HL-60 (cell line): Measurements from ENCODE around the gene L3MBTL4.

Experiments used
- DNase-seq, 2 experiments: peaks; one replicate each; pipeline ENCODE4 v3.0.0-alpha.2; 2010 to 2020; ENCODE audit warnings: low read depth in 1 of 2, low spot score in 1 of 2
- H3K27ac ChIP-seq: fragments of 250-450 bp; sonication (Bioruptor Pico); replicated peaks from 2 replicates; pipeline ENCODE4 v1.5.1; 2020; ENCODE audit warnings: mild to moderate bottlenecking, moderate library complexity
- H3K27me3 ChIP-seq: fragments of 250-450 bp; sonication (Bioruptor Pico); 2 replicates; pipeline ENCODE4 v1.5.1; 2021; ENCODE audit warnings: mild to moderate bottlenecking, moderate library complexity; ENCODE audit not compliant: insufficient read depth, poor library complexity, severe bottlenecking
- H3K4me3 ChIP-seq: replicated peaks from 2 replicates; pipeline ENCODE4 v1.5.1; 2011; ENCODE audit warnings: mild to moderate bottlenecking, control low read depth, low read length; ENCODE audit not compliant: insufficient read depth
- GABPA ChIP-seq: IDR thresholded peaks from 2 replicates; pipeline ENCODE4 v1.6.1; 2012; ENCODE audit warnings: low read depth
- POLR2AphosphoS5 ChIP-seq: IDR thresholded peaks from 2 replicates; pipeline ENCODE4 v1.6.1; 2012; ENCODE audit warnings: low read depth
- SPI1 ChIP-seq: IDR thresholded peaks from 2 replicates; pipeline ENCODE4 v1.6.1; 2012; ENCODE audit warnings: low read depth, mild to moderate bottlenecking, borderline replicate concordance
- TF ChIP-seq, protein P1 (sequence below): IDR thresholded peaks from 2 replicates; pipeline ENCODE4 v1.6.1; 2012; ENCODE audit warnings: low read depth; ENCODE audit not compliant: insufficient replicate concordance
- TF ChIP-seq, protein P2 (sequence below): IDR thresholded peaks from one replicate; pipeline ENCODE4 v1.5.1; 2011; ENCODE audit warnings: low read length, control low read depth, inconsistent platforms; ENCODE audit not compliant: insufficient read depth

L3MBTL4 gene

DNA sequence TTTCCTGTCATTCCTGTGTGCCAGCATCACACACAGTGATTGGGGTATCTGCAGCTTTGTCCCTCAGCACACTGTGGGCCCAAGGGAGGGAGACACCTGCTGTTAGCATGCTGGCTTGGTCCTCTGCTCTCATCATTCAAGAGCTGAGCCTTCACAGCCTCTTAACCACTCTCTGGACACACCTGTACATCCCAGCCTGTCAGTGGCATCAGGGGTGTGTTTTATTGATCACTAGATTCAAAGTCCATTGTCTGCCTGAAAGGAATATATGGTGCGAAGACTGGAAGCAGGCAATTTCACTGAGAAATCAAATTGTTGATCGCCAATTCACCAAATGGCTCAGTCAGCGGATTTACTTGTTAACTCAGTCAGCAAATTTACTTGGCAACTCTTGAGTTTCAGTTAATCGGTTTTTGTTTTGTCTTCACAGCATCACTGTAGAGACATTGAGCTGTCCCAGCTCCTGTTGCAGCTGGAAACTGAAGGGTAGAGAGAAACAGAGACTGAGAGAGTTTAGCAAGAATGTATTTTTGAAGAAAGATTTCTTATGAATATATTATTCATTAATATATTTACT is 463.1 kb downstream of the L3MBTL4 start:
- no peak for DNase-seq
- no peak overlapping the region for H3K4me3 ChIP-seq
- TF ChIP-seq, protein P1, sequence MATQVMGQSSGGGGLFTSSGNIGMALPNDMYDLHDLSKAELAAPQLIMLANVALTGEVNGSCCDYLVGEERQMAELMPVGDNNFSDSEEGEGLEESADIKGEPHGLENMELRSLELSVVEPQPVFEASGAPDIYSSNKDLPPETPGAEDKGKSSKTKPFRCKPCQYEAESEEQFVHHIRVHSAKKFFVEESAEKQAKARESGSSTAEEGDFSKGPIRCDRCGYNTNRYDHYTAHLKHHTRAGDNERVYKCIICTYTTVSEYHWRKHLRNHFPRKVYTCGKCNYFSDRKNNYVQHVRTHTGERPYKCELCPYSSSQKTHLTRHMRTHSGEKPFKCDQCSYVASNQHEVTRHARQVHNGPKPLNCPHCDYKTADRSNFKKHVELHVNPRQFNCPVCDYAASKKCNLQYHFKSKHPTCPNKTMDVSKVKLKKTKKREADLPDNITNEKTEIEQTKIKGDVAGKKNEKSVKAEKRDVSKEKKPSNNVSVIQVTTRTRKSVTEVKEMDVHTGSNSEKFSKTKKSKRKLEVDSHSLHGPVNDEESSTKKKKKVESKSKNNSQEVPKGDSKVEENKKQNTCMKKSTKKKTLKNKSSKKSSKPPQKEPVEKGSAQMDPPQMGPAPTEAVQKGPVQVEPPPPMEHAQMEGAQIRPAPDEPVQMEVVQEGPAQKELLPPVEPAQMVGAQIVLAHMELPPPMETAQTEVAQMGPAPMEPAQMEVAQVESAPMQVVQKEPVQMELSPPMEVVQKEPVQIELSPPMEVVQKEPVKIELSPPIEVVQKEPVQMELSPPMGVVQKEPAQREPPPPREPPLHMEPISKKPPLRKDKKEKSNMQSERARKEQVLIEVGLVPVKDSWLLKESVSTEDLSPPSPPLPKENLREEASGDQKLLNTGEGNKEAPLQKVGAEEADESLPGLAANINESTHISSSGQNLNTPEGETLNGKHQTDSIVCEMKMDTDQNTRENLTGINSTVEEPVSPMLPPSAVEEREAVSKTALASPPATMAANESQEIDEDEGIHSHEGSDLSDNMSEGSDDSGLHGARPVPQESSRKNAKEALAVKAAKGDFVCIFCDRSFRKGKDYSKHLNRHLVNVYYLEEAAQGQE = no peak

DNA sequence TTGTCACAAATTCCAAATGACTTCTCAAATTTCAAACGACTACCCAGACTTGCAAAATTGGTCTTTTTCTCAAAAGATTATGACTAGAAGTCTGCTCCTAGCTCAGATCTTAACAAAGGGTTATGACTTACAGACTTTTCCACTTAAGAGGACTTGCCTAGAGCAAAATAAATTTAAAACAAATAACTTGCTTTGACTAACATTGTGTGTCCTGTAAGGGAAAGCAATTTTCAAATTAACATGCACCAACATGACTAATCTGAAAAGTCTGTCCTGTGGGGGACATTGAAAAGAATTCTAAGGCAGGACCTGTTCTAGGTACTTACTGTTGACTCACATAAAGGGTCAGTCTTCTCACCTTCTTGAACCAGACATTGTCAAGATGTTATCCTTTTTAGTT is 465.9 kb downstream of the L3MBTL4 start:
- H3K27ac ChIP-seq = no peak overlapping the region
- no peaks in the 10 kb centered on the region for H3K27me3 ChIP-seq
- no peak for DNase-seq
- TF ChIP-seq, protein P1 = no peak
- TF ChIP-seq POLR2AphosphoS5 (no peak), SPI1 (no peak), GABPA (no peak)
- TF ChIP-seq, protein P2, sequence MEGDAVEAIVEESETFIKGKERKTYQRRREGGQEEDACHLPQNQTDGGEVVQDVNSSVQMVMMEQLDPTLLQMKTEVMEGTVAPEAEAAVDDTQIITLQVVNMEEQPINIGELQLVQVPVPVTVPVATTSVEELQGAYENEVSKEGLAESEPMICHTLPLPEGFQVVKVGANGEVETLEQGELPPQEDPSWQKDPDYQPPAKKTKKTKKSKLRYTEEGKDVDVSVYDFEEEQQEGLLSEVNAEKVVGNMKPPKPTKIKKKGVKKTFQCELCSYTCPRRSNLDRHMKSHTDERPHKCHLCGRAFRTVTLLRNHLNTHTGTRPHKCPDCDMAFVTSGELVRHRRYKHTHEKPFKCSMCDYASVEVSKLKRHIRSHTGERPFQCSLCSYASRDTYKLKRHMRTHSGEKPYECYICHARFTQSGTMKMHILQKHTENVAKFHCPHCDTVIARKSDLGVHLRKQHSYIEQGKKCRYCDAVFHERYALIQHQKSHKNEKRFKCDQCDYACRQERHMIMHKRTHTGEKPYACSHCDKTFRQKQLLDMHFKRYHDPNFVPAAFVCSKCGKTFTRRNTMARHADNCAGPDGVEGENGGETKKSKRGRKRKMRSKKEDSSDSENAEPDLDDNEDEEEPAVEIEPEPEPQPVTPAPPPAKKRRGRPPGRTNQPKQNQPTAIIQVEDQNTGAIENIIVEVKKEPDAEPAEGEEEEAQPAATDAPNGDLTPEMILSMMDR = no peak
- no peak overlapping the region for H3K4me3 ChIP-seq

More for the DNA sequence above, 463.1 kb downstream of the L3MBTL4 start:
- no peaks in the 10 kb centered on the region for H3K27me3 ChIP-seq
- no peak overlapping the region for H3K27ac ChIP-seq

DNA sequence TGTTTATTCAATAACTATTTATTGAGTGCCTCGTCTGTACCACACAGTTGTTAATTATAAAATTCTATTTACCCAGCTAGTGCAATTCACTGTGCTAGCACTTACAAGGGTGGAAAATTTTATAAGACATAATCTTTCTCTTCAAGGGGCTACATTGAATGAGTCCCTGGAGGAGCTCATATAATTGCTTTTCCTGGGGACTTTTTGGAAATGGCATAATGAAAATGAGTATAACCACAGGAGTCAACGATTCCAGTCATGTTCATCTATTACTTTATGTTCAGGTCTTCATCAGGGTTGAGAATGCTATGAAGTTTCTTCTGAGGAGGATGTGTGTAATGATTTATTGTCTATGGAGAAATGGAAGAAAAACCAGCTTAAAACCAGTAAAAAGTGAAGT is 466.5 kb downstream of the L3MBTL4 start:
- H3K27ac ChIP-seq = no peak overlapping the region
- TF ChIP-seq SPI1 (no peak), GABPA (no peak), POLR2AphosphoS5 (no peak)
- TF ChIP-seq, protein P2 = no peak
- TF ChIP-seq, protein P1 = no peak
- DNase-seq = no peak
- H3K4me3 ChIP-seq = no peak overlapping the region
- H3K27me3 ChIP-seq = no peaks in the 10 kb centered on the region
